ENCODE data around the gene SYCE1.
"Not testable (repeated sequence)": the region's sequence is repeated elsewhere in the genome, so short reads cannot be mapped to it uniquely, and the experiment has no call there.

The SYCE1 gene

DNA sequence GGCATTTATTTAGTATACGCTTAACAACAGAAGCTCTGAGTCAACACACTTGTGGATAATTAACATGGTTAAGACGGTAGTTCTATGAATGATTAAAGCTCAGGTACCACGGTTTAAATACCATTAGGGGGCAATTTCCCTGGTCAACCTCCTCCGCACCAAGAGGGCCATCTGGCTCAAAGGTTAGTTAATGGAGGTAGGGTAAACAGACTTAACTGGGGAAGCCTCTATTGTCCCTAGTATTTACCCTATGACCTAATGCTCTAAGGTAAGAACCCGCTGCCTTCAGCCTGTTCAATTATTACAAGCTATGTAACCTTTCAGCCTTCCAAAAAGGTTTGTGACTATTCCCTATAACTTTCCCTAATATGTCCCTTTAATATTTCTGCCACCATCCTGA lies 46.9 kb downstream of the SYCE1 start:
- not testable (repeated sequence) for H2BK15ac ChIP-seq (replicated peaks; ENCODE audit: low read depth); H3K23ac ChIP-seq (ENCODE audit: low read length)

DNA sequence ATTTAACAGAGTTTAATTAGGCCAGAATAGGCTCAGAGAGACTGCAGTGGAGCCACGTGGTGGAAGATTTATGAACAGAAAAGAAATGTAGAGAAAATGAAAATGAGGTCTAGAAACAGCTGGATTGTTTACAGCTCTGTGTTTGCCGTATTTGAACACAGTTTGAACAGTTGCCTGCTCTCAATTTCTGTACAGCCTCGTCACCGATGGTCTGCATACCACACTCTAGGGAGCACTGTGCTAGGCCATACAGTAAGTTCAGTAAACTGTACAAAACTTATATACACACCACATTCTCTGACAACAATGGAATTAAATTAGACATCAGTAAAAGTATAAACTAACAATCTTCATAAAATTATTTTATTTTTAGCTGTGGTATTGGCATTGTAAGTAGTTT lies 49.3 kb downstream of the SYCE1 start:
- H3K4me1 ChIP-seq (ENCODE audit: control insufficient read depth, low read depth, low read length): no peaks in the 10 kb centered on the region
- H3K27ac ChIP-seq (ENCODE audit: low read depth, low read length): no peak overlapping the region
- no peaks in the 10 kb centered on the region for H3K79me1 ChIP-seq (ENCODE audit: low read length)
- H3K36me3 ChIP-seq (ENCODE audit: control insufficient read depth, insufficient read depth, low read length): no peaks in the 10 kb centered on the region
- H3K27me3 ChIP-seq (ENCODE audit: insufficient read depth, low read length, poor library complexity): no peaks in the 10 kb centered on the region
- no peak overlapping the region for H2BK5ac ChIP-seq (ENCODE audit: low read length)
- no peak overlapping the region for H3K9ac ChIP-seq (ENCODE audit: low read length)
- DNase-seq: no peak
- H3K4me2 ChIP-seq (ENCODE audit: low read length): no peak overlapping the region
- H4K5ac ChIP-seq (ENCODE audit: low read length): no peak overlapping the region
- no peak overlapping the region for H3K23ac ChIP-seq (ENCODE audit: low read length)
- no peak overlapping the region for H3K56ac ChIP-seq (ENCODE audit: low read length)
- no peak overlapping the region for H3K4ac ChIP-seq (ENCODE audit: low read depth, low read length)
- no peaks in the 10 kb centered on the region for H3K79me2 ChIP-seq (ENCODE audit: control insufficient read depth, insufficient read depth, low read length)
- no peak overlapping the region for H3K18ac ChIP-seq (ENCODE audit: low read length)
- H2AK5ac ChIP-seq (ENCODE audit: low read length): no peak overlapping the region
- H4K8ac ChIP-seq (ENCODE audit: low read depth, low read length): no peak overlapping the region
- no peak overlapping the region for H2BK15ac ChIP-seq (replicated peaks; ENCODE audit: low read depth)
- H3K4me3 ChIP-seq (ENCODE audit: low read length): no peak overlapping the region
- WGBS (ENCODE audit: extremely low coverage, insufficient coverage, low lambda C conversion rate): no CpG with 5 or more reads among the region's 4 CpGs
- H2BK120ac ChIP-seq (ENCODE audit: low read depth, low read length): no peak overlapping the region

More for the DNA sequence above, 46.9 kb downstream of the SYCE1 start:
- DNase-seq; H3K36me3 ChIP-seq (ENCODE audit: control insufficient read depth, insufficient read depth, low read length); H3K4me3 ChIP-seq (ENCODE audit: low read length); H3K27me3 ChIP-seq (ENCODE audit: insufficient read depth, low read length, poor library complexity); H3K9ac ChIP-seq (ENCODE audit: low read length); H4K5ac ChIP-seq (ENCODE audit: low read length); H2BK5ac ChIP-seq (ENCODE audit: low read length); H3K79me2 ChIP-seq (ENCODE audit: control insufficient read depth, insufficient read depth, low read length); H3K4ac ChIP-seq (ENCODE audit: low read depth, low read length); H3K27ac ChIP-seq (ENCODE audit: low read depth, low read length); H4K8ac ChIP-seq (ENCODE audit: low read depth, low read length); H3K4me2 ChIP-seq (ENCODE audit: low read length); H2BK120ac ChIP-seq (ENCODE audit: low read depth, low read length); H2AK5ac ChIP-seq (ENCODE audit: low read length); H3K18ac ChIP-seq (ENCODE audit: low read length); H3K4me1 ChIP-seq (ENCODE audit: control insufficient read depth, low read depth, low read length); H3K79me1 ChIP-seq (ENCODE audit: low read length); H3K56ac ChIP-seq (ENCODE audit: low read length): not testable (repeated sequence)
- WGBS (ENCODE audit: extremely low coverage, insufficient coverage, low lambda C conversion rate): no CpG with 5 or more reads among the region's 5 CpGs

DNA sequence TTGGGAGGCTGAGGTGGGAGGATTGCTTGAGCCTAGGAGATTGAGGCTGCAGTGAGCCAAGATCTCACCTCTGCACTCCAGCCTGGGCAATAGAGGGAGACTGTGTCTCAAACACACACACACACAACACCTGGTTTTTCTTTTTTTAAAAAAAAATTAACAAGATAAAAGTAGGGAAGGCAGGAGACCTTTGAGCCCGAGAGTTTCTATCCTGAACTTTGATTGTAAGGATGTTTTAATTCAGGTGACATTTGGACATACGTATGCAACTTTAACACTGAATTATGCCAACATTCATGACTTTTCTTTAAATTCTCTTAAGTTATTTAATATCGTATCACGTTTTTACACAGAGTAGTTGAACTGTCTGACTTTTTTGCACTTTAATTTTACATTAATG lies 49.9 kb downstream of the SYCE1 start:
- Histone ChIP-seq H3K4me2 (ENCODE audit: low read length) (no peak overlapping the region), H2BK120ac (ENCODE audit: low read depth, low read length) (no peak overlapping the region), H2BK5ac (ENCODE audit: low read length) (no peak overlapping the region), H3K79me1 (ENCODE audit: low read length) (no peaks in the 10 kb centered on the region), H3K27ac (ENCODE audit: low read depth, low read length) (no peak overlapping the region), H4K8ac (ENCODE audit: low read depth, low read length) (no peak overlapping the region), H2AK5ac (ENCODE audit: low read length) (no peak overlapping the region), H3K79me2 (ENCODE audit: control insufficient read depth, insufficient read depth, low read length) (no peaks in the 10 kb centered on the region), H3K23ac (ENCODE audit: low read length) (no peak overlapping the region), H3K4me3 (ENCODE audit: low read length) (no peak overlapping the region), H3K36me3 (ENCODE audit: control insufficient read depth, insufficient read depth, low read length) (no peaks in the 10 kb centered on the region), H3K9ac (ENCODE audit: low read length) (no peak overlapping the region), H3K27me3 (ENCODE audit: insufficient read depth, low read length, poor library complexity) (no peaks in the 10 kb centered on the region), H2BK15ac (replicated peaks; ENCODE audit: low read depth) (no peak overlapping the region), H3K4ac (ENCODE audit: low read depth, low read length) (no peak overlapping the region), H3K56ac (ENCODE audit: low read length) (no peak overlapping the region), H3K18ac (ENCODE audit: low read length) (no peak overlapping the region), H3K4me1 (ENCODE audit: control insufficient read depth, low read depth, low read length) (no peaks in the 10 kb centered on the region), H4K5ac (ENCODE audit: low read length) (no peak overlapping the region)
- WGBS (ENCODE audit: extremely low coverage, insufficient coverage, low lambda C conversion rate): no CpG with 5 or more reads among the region's 4 CpGs
- DNase-seq: no peak

DNA sequence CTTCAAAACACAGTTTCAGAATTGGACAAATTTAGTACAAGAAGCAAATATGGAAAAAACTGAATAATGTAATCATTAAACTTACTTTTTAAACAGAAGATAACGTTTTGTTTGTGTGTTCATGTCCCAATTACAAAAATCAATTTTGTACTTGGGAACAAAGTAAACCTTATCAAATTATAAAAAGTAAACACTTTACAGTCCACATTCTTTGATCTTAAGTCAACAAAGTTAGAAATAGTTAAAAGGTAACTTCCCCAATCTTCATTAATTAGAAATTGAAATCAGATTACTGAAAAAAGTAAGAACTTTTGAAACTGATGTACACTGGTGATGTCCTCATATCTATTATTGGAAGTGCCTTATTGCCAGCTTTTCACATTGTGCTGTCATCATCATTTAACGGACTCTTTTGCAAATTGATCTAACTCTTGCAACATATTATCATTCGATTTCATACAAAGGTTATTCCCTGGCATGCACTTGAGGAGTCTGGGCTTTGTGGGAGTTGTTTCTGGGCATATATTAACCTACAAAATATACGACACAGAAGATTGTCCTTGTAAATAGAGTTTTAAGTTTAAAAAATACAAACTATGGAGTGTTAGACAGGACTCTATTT lies 53.4 kb downstream of the SYCE1 start:
- Histone ChIP-seq H2BK120ac (ENCODE audit: low read depth, low read length) (no peak overlapping the region), H3K4me2 (ENCODE audit: low read length) (no peak overlapping the region), H3K27ac (ENCODE audit: low read depth, low read length) (no peak overlapping the region), H3K79me2 (ENCODE audit: control insufficient read depth, insufficient read depth, low read length) (no peaks in the 10 kb centered on the region), H2AK5ac (ENCODE audit: low read length) (no peak overlapping the region), H3K23ac (ENCODE audit: low read length) (no peak overlapping the region), H3K4me1 (ENCODE audit: control insufficient read depth, low read depth, low read length) (no peaks in the 10 kb centered on the region), H3K9ac (ENCODE audit: low read length) (no peak overlapping the region), H3K79me1 (ENCODE audit: low read length) (no peaks in the 10 kb centered on the region), H3K4me3 (ENCODE audit: low read length) (no peak overlapping the region), H3K4ac (ENCODE audit: low read depth, low read length) (no peak overlapping the region), H4K8ac (ENCODE audit: low read depth, low read length) (no peak overlapping the region), H2BK15ac (replicated peaks; ENCODE audit: low read depth) (no peak overlapping the region), H4K5ac (ENCODE audit: low read length) (no peak overlapping the region), H2BK5ac (ENCODE audit: low read length) (no peak overlapping the region), H3K27me3 (ENCODE audit: insufficient read depth, low read length, poor library complexity) (no peaks in the 10 kb centered on the region), H3K56ac (ENCODE audit: low read length) (no peak overlapping the region), H3K36me3 (ENCODE audit: control insufficient read depth, insufficient read depth, low read length) (no peaks in the 10 kb centered on the region), H3K18ac (ENCODE audit: low read length) (no peak overlapping the region)
- no peak for DNase-seq
- no CpG with 5 or more reads among the region's 4 CpGs for WGBS (ENCODE audit: extremely low coverage, insufficient coverage, low lambda C conversion rate)

DNA sequence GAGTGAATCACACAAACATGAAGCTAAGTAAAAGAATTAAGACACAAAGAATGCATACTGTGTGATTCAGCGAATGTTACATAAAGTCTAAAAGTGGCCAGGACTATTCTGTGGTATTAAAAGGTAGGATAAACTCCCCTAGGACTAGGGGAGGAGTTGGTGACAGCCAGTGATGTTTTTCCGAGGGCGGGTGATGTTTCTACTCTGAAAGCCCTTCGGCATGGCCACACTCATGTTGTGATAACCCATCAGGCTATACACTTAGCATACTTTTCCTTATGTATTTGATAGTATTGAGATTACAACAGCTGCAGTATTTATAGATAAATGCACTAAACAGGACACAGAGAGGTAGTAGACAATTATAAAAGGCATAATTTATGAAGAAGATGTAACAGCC lies 54.0 kb downstream of the SYCE1 start:
- H3K4me1 ChIP-seq (ENCODE audit: control insufficient read depth, low read depth, low read length): no peaks in the 10 kb centered on the region
- no peak overlapping the region for H4K8ac ChIP-seq (ENCODE audit: low read depth, low read length)
- H3K36me3 ChIP-seq (ENCODE audit: control insufficient read depth, insufficient read depth, low read length): no peaks in the 10 kb centered on the region
- H2BK5ac ChIP-seq (ENCODE audit: low read length): no peak overlapping the region
- no peak overlapping the region for H3K56ac ChIP-seq (ENCODE audit: low read length)
- WGBS (ENCODE audit: extremely low coverage, insufficient coverage, low lambda C conversion rate): no CpG with 5 or more reads among the region's 4 CpGs
- H2AK5ac ChIP-seq (ENCODE audit: low read length): no peak overlapping the region
- no peak overlapping the region for H3K27ac ChIP-seq (ENCODE audit: low read depth, low read length)
- no peak overlapping the region for H4K5ac ChIP-seq (ENCODE audit: low read length)
- no peaks in the 10 kb centered on the region for H3K79me2 ChIP-seq (ENCODE audit: control insufficient read depth, insufficient read depth, low read length)
- no peak overlapping the region for H3K18ac ChIP-seq (ENCODE audit: low read length)
- no peaks in the 10 kb centered on the region for H3K79me1 ChIP-seq (ENCODE audit: low read length)
- H3K27me3 ChIP-seq (ENCODE audit: insufficient read depth, low read length, poor library complexity): no peaks in the 10 kb centered on the region
- H3K4me2 ChIP-seq (ENCODE audit: low read length): no peak overlapping the region
- H3K4ac ChIP-seq (ENCODE audit: low read depth, low read length): no peak overlapping the region
- H3K4me3 ChIP-seq (ENCODE audit: low read length): no peak overlapping the region
- no peak for DNase-seq
- H3K9ac ChIP-seq (ENCODE audit: low read length): no peak overlapping the region
- no peak overlapping the region for H2BK120ac ChIP-seq (ENCODE audit: low read depth, low read length)
- H3K23ac ChIP-seq (ENCODE audit: low read length): no peak overlapping the region
- no peak overlapping the region for H2BK15ac ChIP-seq (replicated peaks; ENCODE audit: low read depth)

DNA sequence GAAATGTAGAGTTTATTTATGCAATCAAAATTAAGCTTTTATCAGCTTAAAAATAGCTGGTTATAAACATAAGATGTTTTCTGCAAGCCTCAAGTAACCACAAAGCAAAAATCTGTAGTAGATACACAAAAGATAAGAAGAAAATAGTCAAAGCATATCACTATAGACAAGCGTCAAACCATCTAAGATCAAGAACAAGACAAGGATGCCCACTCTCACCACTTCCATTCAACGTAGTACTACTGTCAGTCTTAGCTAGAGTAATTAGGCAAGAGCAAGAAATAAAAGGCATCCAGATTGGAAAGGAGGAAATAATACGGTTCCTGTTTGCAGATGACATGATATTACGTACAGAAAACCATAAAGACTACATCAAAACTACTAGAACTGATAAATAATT lies 55.7 kb downstream of the SYCE1 start:
- Histone ChIP-seq H3K4me1 (ENCODE audit: control insufficient read depth, low read depth, low read length) (no peaks in the 10 kb centered on the region), H3K79me1 (ENCODE audit: low read length) (no peaks in the 10 kb centered on the region), H3K4me2 (ENCODE audit: low read length) (no peak overlapping the region), H3K9ac (ENCODE audit: low read length) (no peak overlapping the region), H2BK120ac (ENCODE audit: low read depth, low read length) (no peak overlapping the region), H4K8ac (ENCODE audit: low read depth, low read length) (no peak overlapping the region), H3K36me3 (ENCODE audit: control insufficient read depth, insufficient read depth, low read length) (no peaks in the 10 kb centered on the region), H3K79me2 (ENCODE audit: control insufficient read depth, insufficient read depth, low read length) (no peaks in the 10 kb centered on the region), H4K5ac (ENCODE audit: low read length) (no peak overlapping the region), H3K23ac (ENCODE audit: low read length) (no peak overlapping the region), H3K4me3 (ENCODE audit: low read length) (no peak overlapping the region), H3K27me3 (ENCODE audit: insufficient read depth, low read length, poor library complexity) (no peaks in the 10 kb centered on the region), H3K56ac (ENCODE audit: low read length) (no peak overlapping the region), H2BK15ac (replicated peaks; ENCODE audit: low read depth) (no peak overlapping the region), H2BK5ac (ENCODE audit: low read length) (no peak overlapping the region), H3K27ac (ENCODE audit: low read depth, low read length) (no peak overlapping the region), H2AK5ac (ENCODE audit: low read length) (no peak overlapping the region), H3K4ac (ENCODE audit: low read depth, low read length) (no peak overlapping the region), H3K18ac (ENCODE audit: low read length) (no peak overlapping the region)
- no peak for DNase-seq
- WGBS (ENCODE audit: extremely low coverage, insufficient coverage, low lambda C conversion rate): no CpG with 5 or more reads among the region's 4 CpGs
